Measurements from ENCODE around the gene GGACT.

Gene GGACT

GRCh38 chr13:100545684-100546061 lies 42.9 kb downstream of the GGACT start:
- DNase-seq: no peak

- no peak for DNase-seq
Observed at GRCh38 chr13:100544866-100545683, 43.5 kb downstream of the GGACT start.

DNA sequence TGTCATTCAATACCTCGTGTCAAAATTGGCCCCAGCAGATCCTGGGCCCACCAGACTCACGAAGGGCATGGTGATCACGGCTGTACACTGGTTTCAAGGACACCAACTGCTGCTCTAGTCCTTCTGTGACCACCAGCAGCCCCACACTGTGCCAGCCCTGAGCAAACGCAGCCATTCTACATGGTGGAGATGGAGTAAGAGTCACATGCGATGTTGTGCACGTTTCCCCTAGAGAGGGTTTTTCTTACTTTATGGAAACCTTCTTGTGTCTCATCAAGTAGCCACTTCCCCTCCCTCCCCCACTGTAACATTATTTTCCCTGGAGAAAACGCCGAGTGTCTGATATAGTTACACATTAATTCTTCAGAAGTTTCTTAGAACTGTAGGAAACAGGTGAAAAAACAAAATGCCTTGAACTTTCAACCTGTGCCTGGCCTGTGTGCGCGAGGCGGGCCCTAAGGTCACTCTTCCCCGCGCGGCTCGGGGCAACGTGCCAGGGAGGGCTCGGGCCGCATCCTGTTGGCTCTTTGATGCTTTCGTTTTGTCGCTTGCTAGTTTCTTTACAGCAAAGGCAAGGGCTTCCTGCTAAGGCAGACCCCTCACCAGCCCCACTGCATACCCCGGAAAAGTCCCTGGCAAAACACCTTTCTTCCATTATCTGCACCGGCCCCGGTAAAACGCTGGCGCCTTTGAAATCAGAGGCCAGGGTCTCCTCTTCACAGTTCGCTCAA lies 44.6 kb downstream of the GGACT start:
- no peak for DNase-seq

DNA sequence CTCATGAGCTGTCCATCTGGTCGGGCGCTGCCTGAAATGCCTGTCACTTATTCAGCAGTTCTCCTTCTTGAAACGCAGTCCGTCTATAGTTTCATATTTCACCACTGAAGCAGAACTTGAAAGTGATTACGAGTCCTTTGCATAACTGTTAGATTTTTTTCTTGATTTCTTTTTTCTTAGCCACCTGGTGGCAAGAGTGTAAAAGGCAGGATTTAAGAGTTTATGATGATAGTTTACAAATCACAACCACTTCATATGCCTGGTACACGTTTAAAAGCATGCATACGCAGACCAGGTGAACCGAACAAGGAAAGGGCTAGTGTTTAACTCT lies 45.8 kb downstream of the GGACT start:
- no peak for DNase-seq

- no peak for DNase-seq
Observed at GRCh38 chr13:100541897-100542825, 46.4 kb downstream of the GGACT start.

DNA sequence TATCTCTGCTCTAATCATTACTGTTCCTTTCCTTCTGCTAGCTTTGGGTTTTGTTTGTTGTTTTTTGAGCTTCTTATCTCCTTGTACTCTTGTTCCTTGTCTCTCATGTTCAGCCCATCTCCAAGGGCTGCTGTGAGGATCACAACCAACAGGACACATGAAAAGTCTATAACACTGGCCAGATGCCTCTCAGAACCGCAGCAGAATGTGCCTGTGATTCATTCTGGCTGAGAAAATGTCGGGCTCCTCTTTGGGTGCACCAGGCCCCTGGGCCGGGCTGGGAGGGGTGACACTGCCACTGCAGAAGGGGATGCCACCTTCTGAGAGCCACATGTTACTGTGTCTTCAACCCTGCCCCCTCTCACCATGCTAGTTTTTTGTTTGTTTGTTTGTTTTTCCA lies 48.0 kb downstream of the GGACT start:
- DNase-seq: no peak

DNA sequence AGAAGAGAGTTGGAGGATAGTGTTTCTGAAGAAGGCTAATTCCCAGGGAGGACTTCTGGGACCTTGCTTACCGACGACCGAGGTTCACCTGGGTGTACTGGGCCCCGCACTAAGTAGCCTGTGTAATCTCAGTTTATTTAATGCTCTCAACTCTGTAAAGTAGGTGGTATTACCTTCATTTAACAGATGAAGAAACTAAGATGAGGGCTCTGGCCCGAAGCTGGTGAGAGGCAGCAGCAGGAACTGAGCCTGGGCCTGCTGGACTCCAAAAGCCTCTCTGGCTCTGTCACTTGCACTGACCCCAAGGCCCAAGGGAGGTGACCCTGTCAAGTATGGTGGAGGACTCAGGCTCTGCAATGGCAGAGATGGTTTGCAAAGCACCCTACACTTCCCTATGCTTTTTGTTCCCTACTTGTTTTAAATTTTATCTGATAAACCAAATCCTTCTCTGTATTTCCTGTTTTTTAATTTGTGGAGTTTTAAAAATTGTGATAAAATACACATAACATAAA lies 50.6 kb downstream of the GGACT start:
- no peak for DNase-seq

- no peak for DNase-seq
Observed at GRCh38 chr13:100537486-100537885, 51.1 kb downstream of the GGACT start.

DNA sequence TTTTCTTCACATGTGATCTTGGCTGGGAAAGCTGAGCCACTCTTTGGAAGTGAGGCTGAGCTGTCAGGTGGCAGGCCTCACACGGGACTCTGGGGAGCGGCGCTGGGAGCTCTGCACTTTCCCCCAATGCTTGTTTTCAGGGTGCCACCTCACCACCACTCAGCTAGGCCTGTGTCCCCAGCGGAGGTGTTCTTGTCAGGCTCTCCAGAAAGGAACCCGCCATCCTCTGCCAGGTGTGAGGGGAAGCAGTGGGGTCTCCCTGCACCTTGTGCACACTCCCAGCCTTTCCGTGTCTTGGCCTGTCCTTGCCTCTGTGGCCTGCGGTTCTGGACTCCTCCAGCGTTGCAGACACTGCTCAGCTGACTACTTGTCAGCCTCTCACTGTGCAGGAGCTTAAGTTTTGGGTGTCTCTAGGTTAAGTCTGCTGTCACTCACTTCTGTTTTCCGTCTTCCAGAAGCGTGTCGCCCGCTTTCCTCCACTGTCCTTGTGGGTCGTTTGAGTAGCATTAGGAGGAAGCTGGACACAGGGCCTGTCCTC lies 51.9 kb downstream of the GGACT start:
- no peak for DNase-seq

GRCh38 chr13:100535426-100536135 lies 53.0 kb downstream of the GGACT start:
- no peak for DNase-seq

GRCh38 chr13:100534911-100535310 lies 53.7 kb downstream of the GGACT start:
- DNase-seq: no peak

DNA sequence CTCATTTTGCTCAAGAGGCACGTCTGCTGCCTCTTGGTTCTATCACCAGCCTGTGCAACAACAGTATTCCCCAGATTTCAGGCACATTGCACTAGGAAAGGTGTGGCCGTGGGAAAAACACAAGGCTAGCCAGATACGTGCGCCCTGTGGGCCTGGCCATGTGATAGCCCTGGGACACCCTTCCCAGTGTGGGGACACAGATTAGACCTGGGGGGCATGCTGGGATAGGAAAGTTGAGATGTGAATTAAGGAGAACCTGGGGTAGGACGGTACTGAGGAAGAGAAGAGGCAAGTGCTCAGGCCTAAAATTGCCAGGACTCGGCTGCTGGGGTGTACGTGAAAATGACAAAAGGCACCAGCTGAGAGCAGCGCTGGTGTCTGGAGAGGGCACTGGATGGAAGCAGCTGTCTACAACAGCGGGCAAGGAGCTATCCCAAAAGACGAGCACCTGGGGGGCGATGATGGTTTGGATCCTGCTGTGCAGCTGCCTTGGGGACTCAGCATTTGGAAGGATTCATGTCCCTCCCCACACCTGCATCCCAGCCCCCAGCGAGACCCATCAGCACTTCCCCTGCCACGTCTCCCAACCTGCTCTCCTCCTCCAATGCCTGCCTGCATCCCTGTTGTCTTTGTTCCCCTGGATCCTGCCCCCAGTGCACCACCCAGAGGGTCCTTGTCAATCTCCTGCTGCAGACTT lies 54.3 kb downstream of the GGACT start:
- no peak for DNase-seq

GRCh38 chr13:100533588-100534041 lies 55.0 kb downstream of the GGACT start:
- no peak for DNase-seq

DNA sequence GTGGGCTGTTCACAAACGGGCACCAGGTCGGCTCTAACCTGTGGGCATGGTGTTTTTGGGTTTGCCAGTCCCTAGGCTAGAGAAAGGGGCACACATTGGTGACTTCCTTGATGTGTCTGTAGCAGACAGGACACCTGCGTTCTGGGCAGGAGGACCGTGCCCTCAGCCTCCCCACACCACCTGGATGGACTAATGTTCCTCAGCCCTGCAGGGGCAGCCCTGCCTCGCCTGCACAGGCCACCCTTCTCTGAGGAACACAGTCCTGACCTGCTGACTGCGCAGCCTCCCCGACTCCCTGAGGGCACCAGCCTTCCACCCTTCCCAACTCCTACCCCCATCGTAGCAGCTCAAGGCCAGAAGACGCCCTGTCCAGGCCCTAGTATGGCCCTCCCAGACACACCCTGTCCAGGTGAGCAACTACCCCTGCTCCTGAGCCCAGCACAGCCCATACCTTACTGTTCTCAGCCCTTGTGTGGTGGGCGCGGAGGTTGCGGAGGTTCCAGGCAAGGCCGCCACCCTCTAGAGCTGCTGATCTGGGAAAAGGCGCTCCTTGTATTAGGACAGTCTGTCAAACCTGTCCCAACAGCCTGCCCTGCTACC lies 55.7 kb downstream of the GGACT start:
- no peak for DNase-seq

DNA sequence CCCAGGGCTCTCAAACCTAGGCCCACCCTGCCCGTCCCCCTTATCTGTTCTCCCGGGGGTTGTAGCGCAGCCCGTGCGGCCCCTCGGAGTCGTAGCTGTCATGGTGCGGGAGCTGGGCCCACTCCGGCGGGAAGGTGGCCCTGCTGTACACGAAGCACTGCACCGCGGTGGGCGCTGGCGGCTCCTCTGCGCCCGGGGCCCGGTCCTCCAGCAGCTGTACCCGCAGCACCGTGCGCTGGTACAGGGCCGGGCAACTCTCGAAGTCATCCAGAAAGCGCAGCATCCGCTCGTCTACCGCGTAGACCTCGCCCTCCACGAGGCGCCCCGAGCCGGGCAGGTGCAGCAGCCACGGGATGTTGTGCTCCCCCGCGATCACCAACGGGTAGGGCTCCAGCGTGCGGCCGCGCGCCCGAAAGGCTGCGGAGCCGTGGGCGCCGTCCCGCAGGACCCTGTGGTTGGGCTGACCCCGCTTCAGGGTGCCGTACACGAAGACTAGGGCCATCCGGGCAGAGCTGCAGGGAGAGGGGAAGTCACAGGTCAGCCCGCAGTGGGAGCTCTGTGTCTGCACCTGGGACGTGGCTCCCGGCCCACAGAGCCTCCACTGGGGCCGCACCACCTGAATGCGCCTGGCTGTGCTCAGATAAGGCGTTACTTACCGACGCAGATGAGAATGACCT lies 56.4 kb downstream of the GGACT start:
- DNase-seq: no peak

GRCh38 chr13:100530671-100531213 lies 57.8 kb downstream of the GGACT start:
- no peak for DNase-seq

DNA sequence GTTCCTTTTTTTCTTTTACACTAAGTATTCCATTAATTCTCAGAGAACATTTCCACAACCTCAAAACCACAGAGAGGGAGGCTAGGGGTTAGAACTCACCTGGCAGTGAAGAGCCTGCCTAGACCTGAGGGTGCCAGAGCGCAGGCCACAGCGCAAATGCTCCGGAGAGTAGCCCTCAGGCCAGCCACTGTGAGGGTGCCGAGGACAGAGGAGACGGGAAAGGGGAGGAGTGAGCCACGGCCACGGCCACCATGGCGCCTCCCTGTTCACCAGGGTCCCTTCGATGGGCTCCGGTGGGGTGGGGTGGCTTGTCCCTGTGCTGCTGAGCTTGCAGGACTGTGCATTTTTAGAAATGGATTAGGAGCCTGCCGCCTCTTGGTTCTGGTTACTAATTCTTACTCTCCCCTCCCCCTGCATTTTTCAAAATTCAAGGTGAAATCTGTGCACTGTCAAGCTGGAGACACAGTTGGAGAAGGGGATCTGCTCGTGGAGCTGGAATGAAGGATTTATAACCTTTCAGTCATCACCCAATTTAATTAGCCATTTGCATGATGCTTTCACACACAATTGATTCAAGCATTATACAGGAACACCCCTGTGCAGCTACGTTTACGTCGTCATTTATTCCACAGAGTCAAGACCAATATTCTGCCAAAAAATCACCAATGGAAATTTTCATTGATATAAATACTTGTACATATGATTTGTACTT lies 58.8 kb downstream of the GGACT start:
- no peak for DNase-seq

DNA sequence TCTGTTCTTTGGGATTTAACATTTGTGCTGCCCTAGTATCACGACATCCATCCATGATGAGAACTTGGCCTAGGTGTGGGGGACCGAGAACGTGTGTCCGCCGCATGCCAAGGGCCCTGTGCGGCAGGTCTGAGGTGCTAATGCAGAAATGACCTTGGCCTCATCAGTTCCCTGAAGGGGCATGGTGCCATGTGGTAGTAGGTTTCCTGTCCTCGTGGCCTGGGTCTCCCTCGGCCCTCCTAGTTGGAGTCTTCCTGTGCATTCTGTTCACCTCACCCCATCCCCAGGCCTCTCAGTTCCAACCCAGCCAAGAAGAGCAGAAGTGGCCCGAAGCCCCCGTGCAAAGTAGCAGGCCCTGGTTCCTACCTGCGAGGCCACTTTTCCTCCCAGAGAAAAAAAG lies 59.8 kb downstream of the GGACT start:
- DNase-seq: no peak

GRCh38 chr13:100528353-100528752 lies 60.2 kb downstream of the GGACT start:
- DNase-seq: no peak

- DNase-seq: no peak
Observed at GRCh38 chr13:100527644-100528043, 60.9 kb downstream of the GGACT start.
